Ammon's horn (tissue), 1 donor: ENCODE measurements around the gene BTBD17.
"Not testable (repeated sequence)": the region's sequence is repeated elsewhere in the genome, so short reads cannot be mapped to it uniquely, and the experiment has no call there.

Experiments used
- DNase-seq: peaks from one replicate; pipeline ENCODE4 v3.0.0-alpha.2; 2016; ENCODE audit warnings: low spot score

The BTBD17 gene, protein sequence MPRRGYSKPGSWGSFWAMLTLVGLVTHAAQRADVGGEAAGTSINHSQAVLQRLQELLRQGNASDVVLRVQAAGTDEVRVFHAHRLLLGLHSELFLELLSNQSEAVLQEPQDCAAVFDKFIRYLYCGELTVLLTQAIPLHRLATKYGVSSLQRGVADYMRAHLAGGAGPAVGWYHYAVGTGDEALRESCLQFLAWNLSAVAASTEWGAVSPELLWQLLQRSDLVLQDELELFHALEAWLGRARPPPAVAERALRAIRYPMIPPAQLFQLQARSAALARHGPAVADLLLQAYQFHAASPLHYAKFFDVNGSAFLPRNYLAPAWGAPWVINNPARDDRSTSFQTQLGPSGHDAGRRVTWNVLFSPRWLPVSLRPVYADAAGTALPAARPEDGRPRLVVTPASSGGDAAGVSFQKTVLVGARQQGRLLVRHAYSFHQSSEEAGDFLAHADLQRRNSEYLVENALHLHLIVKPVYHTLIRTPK

DNA sequence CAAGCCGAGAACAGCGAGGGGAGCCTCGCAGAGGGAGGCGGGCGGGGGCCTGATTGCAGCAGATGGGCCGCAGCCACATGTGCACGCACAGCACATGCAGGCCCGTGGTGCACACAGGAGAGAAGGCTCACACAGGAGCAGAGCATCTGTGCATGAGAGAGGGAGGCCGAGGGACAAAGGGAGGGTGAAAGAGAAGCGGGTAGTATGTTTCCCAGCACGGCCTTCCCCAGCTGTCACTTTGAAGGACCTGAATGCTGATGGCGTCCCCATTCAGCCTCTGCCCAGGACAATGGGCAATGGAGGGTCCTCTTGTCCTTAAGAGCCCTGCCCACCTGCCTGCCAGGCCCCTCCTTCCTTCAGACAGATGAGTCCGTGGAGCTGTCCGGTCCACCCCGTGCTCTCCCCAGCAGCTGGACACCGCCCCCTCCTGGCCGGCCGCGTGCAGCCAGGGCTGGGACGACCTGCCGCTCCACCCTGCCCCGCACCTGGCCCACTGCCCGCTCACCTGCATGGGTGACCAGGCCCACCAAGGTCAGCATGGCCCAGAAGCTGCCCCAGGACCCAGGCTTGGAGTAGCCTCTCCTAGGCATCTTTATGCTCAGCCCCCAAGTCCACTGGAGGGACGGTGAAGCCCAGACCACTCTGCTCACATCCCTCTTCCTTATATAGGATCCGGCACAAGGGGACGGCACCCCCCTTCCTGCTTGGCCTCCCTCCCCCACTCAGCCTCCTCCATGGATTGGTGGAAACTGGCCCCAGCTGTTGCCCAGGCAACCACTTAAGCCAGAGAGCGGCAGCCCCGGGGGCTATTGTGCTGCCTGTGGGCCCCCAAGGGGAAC is at the start of gene BTBD17:
TSS of gene BTBD17 (minus strand) at position 639 of the 839 bp plus-strand sequence. CDS start at position 590, 49 bp downstream.
- peak; percentile 83 for DNase-seq

DNA sequence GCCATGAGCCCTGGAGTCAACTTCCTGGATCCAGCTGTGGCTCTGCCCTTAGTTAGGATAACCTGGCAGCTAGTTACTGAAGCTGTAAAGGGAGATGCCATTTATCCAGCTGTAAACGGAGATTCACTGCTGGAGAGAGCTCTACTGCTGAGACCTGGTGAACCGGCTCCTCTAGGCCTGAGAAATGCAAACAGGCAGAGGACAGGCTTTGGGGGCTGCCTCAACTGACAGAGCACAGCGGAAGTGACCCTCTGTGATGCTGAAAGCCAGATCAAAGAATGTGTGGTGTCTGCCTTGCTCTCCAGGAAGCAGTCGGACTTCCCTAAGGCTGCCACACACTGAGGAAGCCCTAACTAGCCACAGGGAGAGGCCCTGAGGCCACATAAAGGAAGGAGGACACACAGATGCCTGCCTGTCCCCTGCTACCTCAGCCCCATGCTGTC is 48.4 kb upstream of the BTBD17 start:
- no peak for DNase-seq

DNA sequence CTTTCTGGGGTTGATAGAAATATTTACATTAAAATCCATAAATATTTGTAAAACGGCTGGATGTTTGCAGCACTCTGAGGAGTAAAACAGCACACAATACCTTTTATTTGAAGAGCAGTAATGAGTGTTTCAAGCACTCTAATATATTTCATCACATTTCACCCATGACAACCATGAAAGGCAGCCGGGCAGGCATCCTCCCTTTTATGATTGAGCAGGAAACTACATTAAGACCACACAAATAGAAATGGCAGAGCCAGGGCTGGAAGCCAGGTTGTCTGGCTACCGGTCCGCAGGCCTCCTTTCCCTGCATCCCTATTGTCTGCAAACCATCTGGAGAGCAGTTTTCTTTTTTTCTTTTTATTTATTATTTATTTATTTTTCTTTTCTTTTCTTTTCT is 47.1 kb upstream of the BTBD17 start:
- DNase-seq, result no peak

DNA sequence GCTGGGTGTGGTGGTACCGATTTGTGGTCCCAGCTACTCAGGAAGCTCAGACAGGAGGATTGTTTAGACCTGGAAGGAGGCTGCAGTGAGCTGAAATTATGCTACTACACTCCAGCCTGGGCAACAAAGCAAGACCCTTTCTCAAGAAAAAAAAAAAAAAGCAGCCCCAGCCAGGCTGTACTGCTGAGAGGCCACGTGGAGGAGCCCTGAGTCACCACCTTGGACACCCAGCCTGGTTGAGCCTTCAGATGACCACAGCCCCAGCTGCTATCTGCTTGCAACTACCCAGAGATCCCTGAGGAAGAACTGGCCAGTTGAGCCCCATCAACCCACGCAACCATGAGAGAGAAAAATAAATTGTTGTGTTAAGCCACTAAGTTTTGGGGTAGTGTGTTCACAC is 46.6 kb upstream of the BTBD17 start:
- no peak for DNase-seq

DNA sequence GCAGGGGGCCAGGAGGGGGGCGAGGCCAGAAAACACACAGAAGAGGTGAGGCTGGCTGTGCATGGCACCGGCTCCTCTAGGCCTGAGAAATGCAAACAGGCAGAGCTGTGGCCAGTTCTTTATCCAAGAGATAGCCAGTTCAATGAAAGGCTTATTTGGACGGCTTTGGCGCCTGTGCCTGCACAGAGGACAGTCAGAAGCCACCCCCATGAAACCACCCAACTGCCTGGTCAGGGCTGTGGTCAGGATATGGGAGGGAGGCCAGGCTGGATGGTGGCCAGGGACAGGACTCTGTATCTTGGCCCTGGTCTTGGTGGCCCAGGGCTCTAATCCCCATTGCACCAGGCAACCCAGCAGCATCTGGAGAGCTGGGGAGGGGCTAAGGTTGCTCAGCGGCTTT is 45.7 kb upstream of the BTBD17 start:
- no peak for DNase-seq

DNA sequence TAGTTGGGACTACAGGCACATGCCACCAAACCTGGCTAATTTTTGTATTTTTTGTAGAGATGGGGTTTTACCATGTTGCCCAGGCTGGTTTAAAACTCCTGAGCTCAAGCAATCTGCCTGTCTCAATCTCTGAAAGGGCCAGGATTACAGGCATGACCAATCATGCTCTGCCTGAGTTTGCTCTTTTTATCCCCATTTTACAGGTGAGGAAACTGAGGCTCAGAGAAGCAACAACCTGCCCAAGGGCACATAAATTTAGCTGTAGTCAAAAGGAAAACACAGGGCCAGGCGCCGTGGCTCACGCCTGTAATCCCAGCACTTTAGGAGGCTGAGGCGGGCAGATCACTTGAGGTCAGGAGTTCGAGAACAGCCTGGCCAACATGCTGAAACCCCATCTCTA is 43.6 kb upstream of the BTBD17 start:
- DNase-seq, result not testable (repeated sequence)

DNA sequence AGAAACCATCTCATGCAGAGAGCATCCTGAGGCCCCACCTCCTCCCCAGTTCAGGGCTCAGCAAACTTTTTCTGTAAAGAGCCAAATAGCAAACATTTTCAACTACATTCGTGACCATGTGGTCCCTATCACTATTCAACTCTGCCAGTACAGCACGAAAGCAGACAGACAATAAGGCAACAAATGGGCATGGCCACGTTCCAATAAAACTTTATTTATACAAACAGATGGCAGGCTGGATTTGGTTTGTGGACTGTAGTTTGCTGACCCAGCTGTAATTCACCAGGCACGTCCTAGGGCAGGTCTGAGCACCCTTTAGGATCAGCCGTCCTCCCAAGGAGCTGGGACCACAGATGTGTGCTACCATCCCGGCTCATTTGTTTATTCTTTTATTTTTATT is 43.1 kb upstream of the BTBD17 start:
- no peak for DNase-seq

DNA sequence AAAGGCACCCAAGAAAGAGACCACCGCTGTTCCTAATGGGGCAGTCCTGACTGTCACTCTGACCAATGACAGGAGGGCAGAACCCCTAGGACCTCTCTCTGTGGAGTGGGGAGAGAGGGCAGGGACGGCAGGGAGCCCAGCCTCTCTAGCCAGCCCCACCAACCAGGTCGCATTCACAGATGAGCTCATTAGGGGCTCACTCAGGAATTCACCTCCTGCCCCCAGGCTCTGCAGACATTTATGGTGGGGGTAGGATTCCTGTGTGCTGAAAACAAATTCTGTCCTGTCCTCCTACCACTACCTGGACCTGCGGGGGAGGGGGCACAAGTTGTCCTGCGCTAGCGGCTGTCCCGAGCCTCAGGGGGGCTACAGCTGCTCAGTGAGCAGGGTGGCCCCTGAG is 42.5 kb upstream of the BTBD17 start:
- DNase-seq, result no peak

DNA sequence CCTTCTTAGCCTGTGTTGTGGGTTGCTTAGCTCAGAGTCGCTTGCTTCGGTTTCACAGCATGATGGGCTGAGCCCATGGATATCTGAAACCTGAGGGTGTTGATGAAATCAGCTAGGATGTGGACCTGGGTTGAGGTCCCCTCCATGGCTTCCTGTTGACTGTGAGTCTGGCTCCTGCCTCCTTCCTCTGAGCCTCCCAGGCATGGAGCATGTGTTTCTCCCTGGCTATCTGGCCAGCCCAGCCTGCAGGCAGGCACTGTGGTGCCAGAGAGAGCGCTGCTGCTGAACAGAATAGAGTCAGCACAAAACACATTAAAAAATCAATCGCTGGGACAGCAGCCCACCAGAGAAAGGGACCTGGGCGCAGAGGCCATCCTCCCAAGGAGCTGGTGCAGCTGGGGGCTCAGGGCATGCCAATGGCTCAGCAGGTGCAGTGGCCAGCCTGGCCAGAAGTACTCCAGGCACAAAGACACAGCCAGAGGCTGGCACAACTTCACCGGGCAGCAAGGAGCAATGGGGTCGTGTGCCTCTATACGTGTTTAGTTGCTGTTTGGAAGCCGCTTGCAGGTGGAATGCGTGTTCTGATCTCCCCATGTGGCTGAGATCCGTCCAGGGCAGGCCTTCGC is 42.0 kb upstream of the BTBD17 start:
- DNase-seq, result no peak

DNA sequence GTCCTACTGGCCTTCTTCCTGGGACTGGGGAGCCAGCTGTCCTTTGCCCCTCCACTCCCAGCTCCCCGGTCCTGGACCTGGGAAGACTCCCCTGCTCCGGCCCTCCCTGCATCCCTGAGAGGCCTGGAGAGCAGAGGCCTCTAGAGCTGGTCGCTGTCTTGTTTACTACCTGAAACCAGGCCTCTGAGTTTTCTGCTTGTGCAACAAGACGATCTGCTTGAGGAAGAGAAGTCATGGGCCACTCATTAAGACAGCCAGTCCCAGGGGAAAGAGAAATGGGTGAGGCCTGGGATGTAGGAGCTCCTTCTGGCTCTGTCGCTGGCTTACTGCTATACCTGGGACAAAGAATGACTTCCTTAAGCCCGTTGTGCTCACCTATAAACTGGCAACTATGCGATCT is 40.4 kb upstream of the BTBD17 start:
- no peak for DNase-seq

DNA sequence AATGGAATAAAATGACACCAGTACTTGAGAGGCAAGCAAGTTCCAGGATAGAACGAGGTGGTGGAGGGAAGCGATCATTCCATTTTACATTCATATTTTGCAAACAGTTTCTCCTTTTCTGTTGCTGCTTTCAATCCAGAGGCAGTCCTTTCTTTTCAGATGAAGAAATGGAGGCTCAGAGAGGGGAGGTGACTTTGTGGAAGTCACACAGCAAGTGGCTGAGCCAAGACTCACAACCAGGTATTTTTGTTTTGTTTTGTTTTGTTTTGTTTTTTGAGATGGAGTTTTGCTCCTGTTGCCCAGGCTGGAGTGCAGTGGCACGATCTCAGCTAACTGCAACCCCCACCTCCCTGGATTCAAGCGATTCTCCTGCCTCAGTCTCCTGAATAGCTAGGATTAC is 34.9 kb upstream of the BTBD17 start:
- no peak for DNase-seq

DNA sequence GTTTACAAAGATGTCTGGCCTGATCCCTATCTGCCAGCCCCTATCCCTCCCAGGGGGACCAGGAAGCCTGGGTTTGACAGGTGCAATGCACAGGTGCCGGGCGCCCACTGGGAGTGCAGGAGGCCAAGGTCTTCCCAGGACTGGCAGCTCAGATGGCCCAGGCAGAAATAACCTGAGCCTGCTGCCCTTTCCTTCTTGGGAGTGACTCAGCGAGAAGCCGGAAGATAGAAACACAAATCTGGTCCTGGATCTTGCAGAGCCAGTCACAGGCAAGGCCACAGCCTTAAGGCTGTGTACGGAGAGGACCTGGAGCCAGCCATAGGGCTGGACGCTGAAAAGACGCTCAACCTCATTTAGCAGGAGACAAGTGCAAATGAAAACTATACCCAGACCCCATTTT is 33.3 kb upstream of the BTBD17 start:
- no peak for DNase-seq

DNA sequence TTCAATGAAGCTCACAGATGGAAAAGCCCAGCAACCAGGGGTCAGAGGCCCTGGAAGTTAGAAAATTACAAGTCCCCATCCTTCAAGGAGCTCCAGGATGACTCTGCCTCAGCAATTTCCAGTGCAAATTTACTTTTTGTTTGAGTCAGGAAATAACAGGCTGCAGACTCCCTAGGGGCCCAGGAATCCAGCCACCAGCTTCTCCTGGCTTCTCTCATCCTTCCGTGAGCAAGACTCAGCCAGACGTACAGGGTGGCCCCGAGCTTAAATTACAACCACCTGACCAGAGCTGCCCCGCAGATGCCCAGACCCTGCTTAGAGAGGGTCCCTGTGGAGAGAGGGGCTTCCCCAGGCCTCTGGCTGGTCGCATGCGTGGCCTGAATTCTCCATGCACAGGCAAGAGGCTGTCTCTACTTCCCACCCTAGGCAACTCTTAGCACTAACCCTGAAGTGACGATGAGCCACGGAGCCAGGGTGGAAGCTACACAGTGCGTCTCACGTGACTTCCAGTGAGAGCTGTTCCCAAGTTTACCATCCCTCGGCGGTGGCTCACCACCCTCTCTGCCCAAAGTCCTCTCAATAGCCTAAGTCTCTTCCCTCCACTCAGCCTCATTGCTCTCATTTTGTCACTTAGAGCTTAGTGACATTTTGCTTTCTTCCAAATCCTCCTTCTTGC is 32.7 kb upstream of the BTBD17 start:
- no peak for DNase-seq

DNA sequence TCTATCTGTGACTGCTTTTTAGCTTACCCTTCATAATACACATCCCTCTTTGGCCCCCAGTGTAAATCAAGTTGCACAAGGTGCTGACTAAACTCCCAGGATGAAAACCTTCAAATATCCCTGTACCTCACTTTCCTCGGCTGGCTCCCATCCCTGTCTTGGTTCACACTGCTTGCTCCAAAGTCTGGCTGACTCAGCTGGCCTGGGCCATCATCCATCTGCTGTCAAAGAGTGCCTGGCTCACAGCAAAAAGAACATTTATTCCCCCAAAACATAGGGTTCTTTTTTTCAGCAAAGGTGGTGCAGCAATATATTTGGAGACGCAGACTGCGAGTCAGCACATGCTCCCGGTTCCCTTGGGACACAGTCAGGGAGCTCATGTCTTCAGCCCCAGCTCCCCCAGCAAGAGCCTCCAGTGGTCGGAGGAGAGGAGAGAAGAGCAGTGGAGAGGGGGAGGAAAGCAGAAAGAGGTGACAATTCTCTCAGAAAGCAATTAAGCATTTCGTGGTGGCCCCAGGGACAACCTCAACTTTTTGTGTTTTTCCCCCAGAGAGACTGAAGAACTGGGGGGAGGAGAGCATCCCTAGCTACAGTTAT is 31.8 kb upstream of the BTBD17 start:
- DNase-seq, result peak; percentile 43

DNA sequence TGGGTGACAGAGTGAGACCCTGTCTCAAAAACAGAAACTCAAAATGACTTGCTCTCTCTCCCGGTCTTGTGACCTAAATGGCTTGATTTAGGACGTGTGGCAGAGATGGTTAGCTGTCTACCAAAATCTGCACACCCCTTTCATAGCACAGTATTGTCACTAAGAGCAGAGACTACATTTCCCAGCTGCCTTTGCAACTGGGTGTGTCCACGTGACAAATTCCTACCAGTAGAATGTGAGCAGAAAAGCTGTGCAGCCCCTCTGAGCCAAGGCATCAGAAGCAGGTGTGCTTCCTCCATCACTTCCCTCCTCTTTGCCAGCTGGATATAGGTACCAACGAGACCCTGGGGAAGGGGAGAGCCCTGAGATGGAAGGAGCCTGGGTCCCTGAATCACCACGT is 31.2 kb upstream of the BTBD17 start:
- DNase-seq, result no peak

DNA sequence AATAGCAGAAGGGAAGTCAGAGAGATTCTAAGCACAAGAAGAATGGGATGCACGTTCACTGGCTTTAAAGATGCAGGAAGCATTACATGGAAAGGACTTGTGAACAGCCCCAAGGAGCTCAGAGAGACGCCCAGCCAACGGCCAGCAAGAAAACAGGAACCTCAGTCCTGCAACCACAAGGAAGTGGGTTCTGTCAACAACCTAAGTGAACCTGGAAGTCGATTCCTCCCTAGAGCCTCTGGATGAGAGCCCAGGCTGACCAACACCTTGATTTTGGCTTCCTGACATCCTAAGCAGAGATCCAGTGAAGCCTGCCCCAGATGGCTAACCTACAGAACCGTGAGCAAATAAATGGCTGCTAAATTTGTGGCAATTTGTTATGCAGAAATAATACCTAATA is 30.1 kb upstream of the BTBD17 start:
- DNase-seq, result no peak

DNA sequence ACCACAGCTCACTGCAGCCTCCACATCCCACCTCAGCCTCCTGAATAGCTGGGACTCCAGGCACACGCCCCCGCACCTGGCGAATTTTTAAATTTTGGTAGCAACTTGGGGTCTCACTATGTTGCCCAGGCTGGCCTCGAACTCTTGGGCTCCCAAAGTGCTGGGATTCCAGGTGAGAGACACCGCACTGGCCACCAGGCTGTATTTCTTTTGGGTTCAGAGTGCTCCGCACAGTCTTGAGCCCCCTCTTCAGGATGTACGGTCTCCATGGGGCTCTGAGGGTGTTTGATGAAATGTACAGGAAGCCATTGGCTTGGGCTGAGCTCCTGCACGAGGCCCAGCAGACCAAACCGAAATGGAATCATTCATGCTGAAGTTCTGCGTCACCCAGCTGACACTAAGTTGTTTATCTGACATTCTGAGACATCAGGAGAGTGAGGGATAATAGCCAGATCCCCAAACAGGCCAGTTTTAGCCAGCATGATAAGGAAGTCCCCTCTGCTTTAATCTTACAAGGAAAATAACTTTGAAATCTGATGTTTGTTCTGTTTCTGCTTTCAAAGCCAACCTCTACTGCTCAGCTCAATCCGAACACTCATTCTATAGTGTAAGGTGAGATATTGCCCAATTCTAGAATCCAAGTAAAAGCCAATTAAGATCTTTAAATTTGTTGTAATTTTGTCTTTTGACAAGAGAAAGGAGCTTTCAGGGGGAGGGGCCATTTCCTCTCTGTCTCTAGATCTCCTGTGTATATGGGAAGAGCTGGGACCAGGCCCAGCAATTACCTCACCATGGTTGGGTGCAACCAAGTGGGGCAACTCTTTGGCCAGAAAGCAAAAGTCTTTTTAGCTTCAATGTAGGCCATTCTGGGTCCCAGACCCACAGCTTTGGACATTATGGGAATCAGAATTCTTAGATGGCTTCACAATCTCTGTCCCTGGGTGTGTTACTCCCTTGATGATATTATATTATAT is 29.3 kb upstream of the BTBD17 start:
- no peak for DNase-seq

DNA sequence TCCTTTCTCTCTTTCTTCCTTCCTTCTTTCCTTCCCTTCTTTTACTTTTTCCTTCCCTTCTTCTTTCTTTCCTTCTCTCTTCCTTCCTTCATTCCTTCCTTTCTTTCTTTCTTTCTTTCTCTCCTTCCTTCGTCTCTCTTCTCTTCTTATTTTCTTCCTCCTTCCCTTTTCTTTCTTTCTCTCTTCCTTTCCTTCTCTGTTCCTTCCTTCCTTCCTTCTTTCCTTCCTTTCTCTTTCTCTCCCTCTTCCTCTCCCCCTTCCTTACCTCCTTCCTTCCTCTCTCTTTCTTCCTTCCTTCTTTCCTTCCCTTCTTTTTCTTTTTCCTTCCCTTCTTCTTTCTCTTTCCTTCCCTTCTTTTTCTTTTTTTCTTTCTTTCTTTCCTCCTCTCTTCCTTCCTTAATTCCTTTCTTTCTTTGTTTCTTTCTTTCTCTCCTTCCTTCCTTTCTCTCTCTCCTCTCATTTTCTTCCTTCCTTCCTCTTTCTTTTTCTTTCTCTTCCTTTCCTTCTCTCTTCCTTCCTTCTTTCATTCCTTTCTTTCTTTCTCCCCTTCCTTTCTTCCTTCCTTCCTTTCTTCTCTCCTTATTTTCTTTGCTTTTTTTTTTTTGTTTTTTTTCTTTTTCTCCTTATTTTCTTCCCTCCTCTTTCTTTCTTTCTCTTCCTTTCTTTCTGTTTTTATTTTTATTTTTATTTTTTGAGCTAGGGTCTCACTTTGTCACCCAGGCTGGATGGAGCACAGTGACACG is 28.4 kb upstream of the BTBD17 start:
- no peak for DNase-seq

DNA sequence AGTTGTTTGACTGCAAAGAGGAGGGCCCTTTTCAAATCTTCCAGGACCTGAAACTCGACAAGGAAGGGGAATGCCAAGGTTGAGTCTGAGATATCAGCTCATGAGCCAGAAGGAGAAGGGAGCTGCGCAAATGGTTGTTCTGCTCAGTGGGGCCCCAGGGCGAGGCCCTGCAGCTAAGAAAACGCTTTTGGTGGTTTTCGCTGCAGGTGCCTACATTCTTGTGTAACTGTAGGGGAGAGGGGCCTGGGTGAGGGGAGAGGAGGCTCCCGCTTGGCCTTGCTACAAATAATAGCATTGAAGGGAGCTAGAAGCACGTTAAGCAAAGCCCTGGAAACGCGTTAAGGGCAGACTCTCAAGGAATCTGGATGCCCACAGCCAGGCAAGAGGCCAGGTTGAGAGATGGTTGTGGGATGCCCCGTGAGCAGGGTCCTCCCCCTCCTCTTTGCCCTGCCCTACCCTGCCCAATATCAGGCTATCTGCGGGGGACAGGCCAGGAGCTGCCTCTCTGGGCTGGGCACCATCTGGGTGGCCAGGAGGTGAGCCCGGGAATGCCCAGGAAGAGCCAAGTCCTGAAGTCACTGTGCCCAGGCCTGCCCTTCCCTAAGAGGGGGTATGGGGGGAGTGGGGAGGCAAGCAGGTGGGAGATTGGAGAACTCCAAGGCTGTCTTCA is 27.6 kb upstream of the BTBD17 start:
- DNase-seq, result no peak
